ENCODE data around the gene RALGAPB.
"Not testable (repeated sequence)": the region's sequence is repeated elsewhere in the genome, so short reads cannot be mapped to it uniquely, and the experiment has no call there.

RALGAPB gene

GRCh38 chr20:38447931-38448675 is 24.5 kb upstream of the RALGAPB start:
- no peak for DNase-seq

GRCh38 chr20:38449046-38449445 is 23.6 kb upstream of the RALGAPB start:
- no peak for DNase-seq

GRCh38 chr20:38450412-38450975 is 22.1 kb upstream of the RALGAPB start:
- no peak for DNase-seq

- no peak for DNase-seq
Observed at GRCh38 chr20:38452880-38453624, 19.6 kb upstream of the RALGAPB start.

- DNase-seq = no peak
Observed at GRCh38 chr20:38453941-38454340, 18.7 kb upstream of the RALGAPB start.

- DNase-seq = no peak
Observed at GRCh38 chr20:38454556-38455473, 17.8 kb upstream of the RALGAPB start.

- no peak for DNase-seq
Observed at GRCh38 chr20:38458314-38458713, 14.3 kb upstream of the RALGAPB start.

- DNase-seq = no peak
Observed at GRCh38 chr20:38460040-38460623, 12.5 kb upstream of the RALGAPB start.

GRCh38 chr20:38460631-38461030 is 12.0 kb upstream of the RALGAPB start:
- DNase-seq = not testable (repeated sequence)

- not testable (repeated sequence) for DNase-seq
Observed at GRCh38 chr20:38461167-38461566, 11.5 kb upstream of the RALGAPB start.

GRCh38 chr20:38461569-38461968 is 11.1 kb upstream of the RALGAPB start:
- DNase-seq = not testable (repeated sequence)

- DNase-seq = no peak
Observed at GRCh38 chr20:38466171-38466570, 6.5 kb upstream of the RALGAPB start.

- DNase-seq = no peak
Observed at GRCh38 chr20:38466983-38467382, 5.7 kb upstream of the RALGAPB start.

GRCh38 chr20:38471245-38471644 is 1.4 kb upstream of the RALGAPB start:
- DNase-seq = no peak

GRCh38 chr20:38471987-38472512 is 593 bp upstream of the RALGAPB start:
- no peak for DNase-seq

GRCh38 chr20:38473367-38473795 is 738 bp downstream of the RALGAPB start:
- no peak for DNase-seq

- DNase-seq = no peak
Observed at GRCh38 chr20:38477747-38478146, 5.1 kb downstream of the RALGAPB start.

- no peak for DNase-seq
Observed at GRCh38 chr20:38479596-38479995, 7.0 kb downstream of the RALGAPB start.

- no peak for DNase-seq
Observed at GRCh38 chr20:38485041-38485440, 12.4 kb downstream of the RALGAPB start.

- DNase-seq = no peak
Observed at GRCh38 chr20:38489181-38489580, 16.5 kb downstream of the RALGAPB start.

- DNase-seq = no peak
Observed at GRCh38 chr20:38497246-38497935, 24.7 kb downstream of the RALGAPB start.

- no peak for DNase-seq
Observed at GRCh38 chr20:38498909-38499308, 26.3 kb downstream of the RALGAPB start.

Data from NCI-H1092 treated with DMSO at 0.1 percent for 48 hours (cell line).